B cell (primary cell): ENCODE results near the gene MYZAP.

Experiments used
- CTCF ChIP-seq: fragments of 200-600 bp; IDR thresholded peaks from one replicate; pipeline ENCODE4 v1.8.0; 2022; ENCODE audit warnings: antibody characterized with exemption, mild to moderate bottlenecking
- EZH2 ChIP-seq: IDR thresholded peaks from 2 replicates; pipeline ENCODE4 v1.6.1; 2012; ENCODE audit warnings: borderline replicate concordance, low read depth, mild to moderate bottlenecking, moderate library complexity, low read length; ENCODE audit not compliant: insufficient read depth, poor library complexity, severe bottlenecking

GRCh38 chr15:57591822-57592367 lies at the start of gene MYZAP:
- TF ChIP-seq CTCF, result no peak
- no peak for TF ChIP-seq EZH2
